Adrenal gland (tissue), 12 donors: Measurements from ENCODE around the gene RSL1D1. TPM values are rescaled to one million over a fixed set of nuclear protein-coding genes. Genes with fewer than 3 reads are reported as not detected.

Experiments
- DNase-seq, 7 donors: peaks; one replicate each; pipeline ENCODE4 v3.0.0-alpha.2; 2019 to 2020
- H3K27ac ChIP-seq, 5 donors: fragments of 200-600 bp; sonication (generic) in 4 of 5; 1 replicate in 3 of 5; 2 replicates in 2 of 5; pipeline versions ENCODE4 v1.5.1 to v1.8.0; 2016 to 2020; ENCODE audit warnings: mild to moderate bottlenecking in 1 of 5
- H3K27me3 ChIP-seq: fragments of 200-600 bp; 2 replicates; pipeline ENCODE4 v1.8.0; 2021
- H3K36me3 ChIP-seq, 2 donors: fragments of 200-600 bp; replicated peaks in 1 of 2; 1 replicate in 1 of 2; 2 replicates in 1 of 2; pipeline versions ENCODE4 v1.5.1 to v1.8.0; 2018 to 2022
- H3K4me1 ChIP-seq, 2 donors: fragments of 200-600 bp; replicated peaks in 1 of 2; 1 replicate in 1 of 2; 2 replicates in 1 of 2; pipeline versions ENCODE4 v1.5.1 to v1.8.0; 2018 to 2021
- H3K4me3 ChIP-seq, 4 donors: fragments of 200-600 bp; sonication (generic) in 3 of 4; one replicate each; pipeline ENCODE4 v1.5.1; 2016 to 2018
- H3K9me3 ChIP-seq, 3 donors: fragments of 200-600 bp; sonication (generic) in 1 of 3; replicated peaks in 1 of 3; 1 replicate in 2 of 3; 2 replicates in 1 of 3; pipeline versions ENCODE4 v1.5.1 to v1.8.0; 2016 to 2021
- POLR2A ChIP-seq, 2 donors: fragments of 450-650 bp; IDR thresholded peaks; one replicate each; pipeline ENCODE4 v1.6.1; 2017; ENCODE audit warnings: antibody characterized with exemption in 2 of 2, mild to moderate bottlenecking in 2 of 2, moderate library complexity in 1 of 2
- WGBS, 4 donors: extraction: QIAGEN DNeasy Blood & Tissue Kit in 2 of 4; methylation state at CpG; one replicate each; pipeline versions ENCODE4 v1.1.5 to v1.1.7; 2013 to 2017; 5-methylcytosine and 5-hydroxymethylcytosine counted together
- intact Hi-C, 2 donors: fragments of 100-400 bp; cut with DNase I; formaldehyde crosslinking; loops; one replicate each; pipeline versions ENCODE4 v1.14.1 to v1.15.0; 2022 to 2023
- polyA plus RNA-seq, 3 donors: library from polyadenylated mRNA; stranded (reverse); fragments of 200-250 nt in 2 of 3; fragments of 350-450 nt in 1 of 3; fragmentation: Illumina TruSeq in 1 of 3; extraction: RNeasy Lipid Tissue Mini Kit (QIAGEN cat#74804) in 1 of 3; gene quantifications; one replicate each; pipeline ENCODE4 v1.2.3, GENCODE V29; 2013 to 2014
- total RNA-seq, 9 donors: library from RNA; depleted of rRNA in 4 of 9; stranded (reverse); fragments of >200 nt in 4 of 9; fragments of 120-200 nt in 1 of 9; fragmentation: NEBNext Ultra II Directional in 1 of 9; extraction: Animal tissue kit (Norgen Biotek cat#: 25700) in 1 of 9; gene quantifications; one replicate each; pipeline versions ENCODE4 v1.1.0 to v1.2.4, GENCODE V29; 2013 to 2023
- TF ChIP-seq, protein P1 (sequence below), 6 experiments: fragments of 450-650 bp in 4 of 6; fragments of 200-600 bp in 2 of 6; sonication (generic) in 1 of 6; IDR thresholded peaks; 1 replicate in 5 of 6; 2 replicates in 1 of 6; pipeline versions ENCODE4 v1.5.1 to v1.8.0; 2016 to 2021; ENCODE audit warnings: antibody characterized with exemption in 6 of 6, mild to moderate bottlenecking in 2 of 6, moderate library complexity in 1 of 6
- donor health status: healthy with polysubstance abuse.
- donor health status: Bipolar disorder and iron deficiency.
- donor health status: DM: yes; HTN: yes; CAD: no.
- donor health status: DM: no; HTN: no; CAD: no.
- donor health status: DM: no; HTN: no; CAD: no.
- donor health status: DM: yes; HTN: yes; CAD: no.

Gene RSL1D1
- total and polyA plus RNA-seq, 12 donors = 40.1 to 511 (median 124) TPM

DNA sequence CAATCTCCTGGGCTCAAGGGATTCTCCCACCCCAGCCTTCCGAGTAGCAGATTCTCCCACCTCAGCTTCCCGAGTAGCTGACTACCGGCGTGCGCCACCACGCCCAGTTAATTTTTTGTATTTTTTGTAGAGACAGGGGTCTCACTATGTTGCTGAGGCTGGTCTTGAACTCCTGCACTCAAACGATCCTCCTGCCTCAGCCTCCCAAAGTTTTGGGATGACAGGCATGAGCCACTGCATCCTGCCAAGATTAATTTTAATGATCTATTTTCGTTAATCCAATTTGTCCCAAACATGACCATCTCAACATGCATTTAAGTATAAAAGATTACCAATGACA lies 55.5 kb downstream of the RSL1D1 start:
- Histone ChIP-seq H3K9me3 (no peaks in the 10 kb centered on the region), H3K4me3 (peak overlapping the region in 3 of 4 donors; percentile 80 to 97 (median 90)), H3K36me3 (no peaks in the 10 kb centered on the region), H3K4me1 (peaks cover 42 to 69% of the 10 kb centered on the region in 2 donors), H3K27ac (peak overlapping the region in 4 of 5 donors; percentile 87 to 98 (median 94)), H3K27me3 (no peaks in the 10 kb centered on the region)
- TF ChIP-seq POLR2A (IDR thresholded peaks at IDR 0.05) = no peak
- TF ChIP-seq, protein P1, sequence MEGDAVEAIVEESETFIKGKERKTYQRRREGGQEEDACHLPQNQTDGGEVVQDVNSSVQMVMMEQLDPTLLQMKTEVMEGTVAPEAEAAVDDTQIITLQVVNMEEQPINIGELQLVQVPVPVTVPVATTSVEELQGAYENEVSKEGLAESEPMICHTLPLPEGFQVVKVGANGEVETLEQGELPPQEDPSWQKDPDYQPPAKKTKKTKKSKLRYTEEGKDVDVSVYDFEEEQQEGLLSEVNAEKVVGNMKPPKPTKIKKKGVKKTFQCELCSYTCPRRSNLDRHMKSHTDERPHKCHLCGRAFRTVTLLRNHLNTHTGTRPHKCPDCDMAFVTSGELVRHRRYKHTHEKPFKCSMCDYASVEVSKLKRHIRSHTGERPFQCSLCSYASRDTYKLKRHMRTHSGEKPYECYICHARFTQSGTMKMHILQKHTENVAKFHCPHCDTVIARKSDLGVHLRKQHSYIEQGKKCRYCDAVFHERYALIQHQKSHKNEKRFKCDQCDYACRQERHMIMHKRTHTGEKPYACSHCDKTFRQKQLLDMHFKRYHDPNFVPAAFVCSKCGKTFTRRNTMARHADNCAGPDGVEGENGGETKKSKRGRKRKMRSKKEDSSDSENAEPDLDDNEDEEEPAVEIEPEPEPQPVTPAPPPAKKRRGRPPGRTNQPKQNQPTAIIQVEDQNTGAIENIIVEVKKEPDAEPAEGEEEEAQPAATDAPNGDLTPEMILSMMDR (IDR thresholded peaks at IDR 0.05) = no peak
- DNase-seq = no peak
- WGBS, 4 donors = 60 to 68% (median 62%) methylated on average over 8 of the region's 8 CpGs
- intact Hi-C loops = no loop called here

DNA sequence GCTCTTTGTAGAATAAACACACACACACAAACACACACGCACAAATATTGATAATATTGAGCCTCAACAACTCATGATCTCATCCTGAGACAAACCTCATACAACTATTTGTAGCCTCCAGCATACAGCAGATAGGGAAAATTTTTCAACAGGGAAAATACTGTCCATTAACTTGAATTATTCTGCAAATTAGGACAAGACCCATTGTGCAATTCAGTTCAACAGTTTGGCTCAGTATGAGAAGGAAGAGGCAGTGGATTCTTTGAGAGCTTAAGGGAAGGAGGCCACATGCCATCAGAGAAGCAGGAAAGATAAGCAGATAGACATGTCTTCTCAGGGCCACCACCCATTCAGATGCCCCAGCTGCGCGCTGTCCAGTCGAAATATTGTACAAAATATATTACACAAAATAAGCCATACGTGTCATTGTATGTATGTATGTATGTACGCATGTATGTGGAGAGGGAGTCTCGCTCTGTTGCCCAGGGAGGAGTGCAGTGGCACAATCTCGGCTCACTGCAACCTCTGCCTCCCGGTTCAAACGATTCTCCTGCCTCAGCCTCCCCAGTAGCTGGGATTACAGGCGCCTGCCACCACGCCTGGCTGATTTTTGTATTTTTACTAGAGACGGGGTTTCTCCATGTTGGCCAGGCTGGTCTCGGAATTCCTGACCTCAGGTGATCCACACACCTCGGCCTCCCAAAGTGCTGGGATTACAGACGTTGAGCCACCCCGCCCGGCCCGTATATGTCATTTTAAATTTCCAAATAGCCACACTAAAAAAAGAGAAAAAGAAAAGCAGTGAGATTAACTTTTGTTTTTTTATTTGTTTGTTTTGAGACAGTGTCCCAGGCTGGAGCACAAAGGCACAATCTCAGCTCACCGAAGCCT lies 56.1 kb downstream of the RSL1D1 start:
- peak in 2 of 7 donors; percentile 34 to 49 for DNase-seq
- Histone ChIP-seq H3K9me3 (no peaks in the 10 kb centered on the region), H3K4me3 (peak overlapping the region in 2 of 4 donors; percentile 80 to 97), H3K36me3 (no peaks in the 10 kb centered on the region), H3K4me1 (peaks cover 42 to 73% of the 10 kb centered on the region in 2 donors), H3K27ac (peak overlapping the region in 4 of 5 donors; percentile 87 to 98 (median 94)), H3K27me3 (no peaks in the 10 kb centered on the region)
- intact Hi-C loops = no loop called here
- WGBS, 4 donors = 81 to 86% (median 85%) methylated on average over 20 of the region's 20 CpGs
- TF ChIP-seq, protein P1 (IDR thresholded peaks at IDR 0.05) = no peak
- TF ChIP-seq POLR2A (IDR thresholded peaks at IDR 0.05) = peak in 1 of 2 donors; percentile 28

DNA sequence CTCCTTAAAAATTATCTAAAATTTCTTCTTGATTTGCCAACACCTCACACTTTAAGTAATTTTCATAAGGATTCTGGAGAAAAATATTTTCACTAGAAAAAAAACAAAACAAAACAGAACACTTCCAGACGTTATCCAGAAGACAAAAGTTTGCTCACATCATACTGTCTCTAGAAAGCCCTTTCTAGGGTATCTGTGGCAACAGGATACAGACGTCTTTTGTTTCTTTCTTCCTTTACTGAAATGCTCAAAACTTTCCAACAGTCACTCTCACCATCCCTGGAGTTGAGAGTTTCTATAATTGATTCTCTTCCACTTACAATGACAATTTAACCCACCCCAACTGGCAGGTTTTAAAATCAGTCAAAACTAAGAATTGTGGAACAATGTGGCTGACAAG lies 56.9 kb downstream of the RSL1D1 start:
- Histone ChIP-seq H3K27me3 (no peaks in the 10 kb centered on the region), H3K27ac (peak overlapping the region in 3 of 5 donors; percentile 28 to 98 (median 96)), H3K4me3 (no peak overlapping the region), H3K9me3 (no peaks in the 10 kb centered on the region), H3K4me1 (peaks cover 42 to 71% of the 10 kb centered on the region in 2 donors), H3K36me3 (no peaks in the 10 kb centered on the region)
- intact Hi-C loops = no loop called here
- WGBS, 4 donors = 28 to 38% (median 33%) methylated on average over 2 of the region's 2 CpGs
- no peak for DNase-seq
- TF ChIP-seq POLR2A (IDR thresholded peaks at IDR 0.05) = no peak
- TF ChIP-seq, protein P1 (IDR thresholded peaks at IDR 0.05) = no peak

DNA sequence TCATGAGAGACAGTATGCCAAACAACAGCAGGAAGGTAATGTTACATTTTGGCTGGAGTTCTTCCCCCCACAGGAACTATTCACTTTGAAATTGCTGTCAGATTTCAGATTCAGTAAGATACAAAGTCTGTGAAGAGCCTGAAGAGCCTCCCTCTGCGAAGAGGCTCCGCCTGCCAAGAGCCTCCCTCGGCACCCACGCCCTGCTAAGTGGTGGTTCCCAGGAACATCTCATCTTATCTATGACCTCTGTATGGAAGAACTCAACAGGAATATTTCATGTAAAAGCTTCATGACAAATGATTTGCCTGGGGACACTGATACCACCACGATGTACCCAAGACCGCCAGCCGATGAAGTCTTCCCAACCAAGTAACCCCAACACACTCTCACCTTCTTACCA lies 57.5 kb downstream of the RSL1D1 start:
- WGBS, 4 donors = 72 to 82% (median 72%) methylated on average over 7 of the region's 7 CpGs
- Histone ChIP-seq H3K27ac (peak overlapping the region in 2 of 5 donors; percentile 19 to 96), H3K9me3 (no peaks in the 10 kb centered on the region), H3K36me3 (no peaks in the 10 kb centered on the region), H3K4me3 (no peak overlapping the region), H3K27me3 (no peaks in the 10 kb centered on the region), H3K4me1 (peaks cover 42 to 71% of the 10 kb centered on the region in 2 donors)
- intact Hi-C loops = no loop called here
- DNase-seq = no peak
- no peak for TF ChIP-seq POLR2A (IDR thresholded peaks at IDR 0.05)
- TF ChIP-seq, protein P1 (IDR thresholded peaks at IDR 0.05) = no peak
